Measurements from ENCODE around the gene KDM1A. TPM values are rescaled to one million over a fixed set of nuclear protein-coding genes. Genes with fewer than 3 reads are reported as not detected.
A peak's percentile ranks its signal among the peaks of the same experiment; 100 is the strongest.

Gene KDM1A
- polyA plus RNA-seq, 1 experiment = 91.8 TPM

DNA sequence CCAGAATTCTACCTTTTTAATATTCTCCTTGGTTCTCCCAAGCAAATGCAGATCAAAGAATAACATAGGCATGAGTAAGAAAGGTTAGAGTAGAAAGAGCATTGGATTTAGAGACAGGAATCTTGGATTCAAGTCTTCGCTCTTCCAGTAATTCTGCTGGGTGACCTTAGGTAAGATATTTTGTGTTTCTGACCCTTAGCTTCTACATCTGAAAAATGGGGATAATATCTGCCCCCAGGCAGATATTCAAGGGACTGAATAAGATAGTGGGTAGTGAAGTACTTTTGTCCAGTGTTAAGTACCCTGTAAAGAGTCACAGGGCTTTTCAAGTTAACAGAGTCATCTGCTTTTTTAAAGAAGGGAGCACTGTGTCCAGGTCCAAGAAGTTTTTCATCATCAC, 70.8 kb downstream of the KDM1A start:
- H3K27me3 ChIP-seq (ENCODE audit: control insufficient read depth, insufficient read depth, low read length) = no peaks in the 10 kb centered on the region
- ChIA-PET POLR2A (no interaction called here), CTCF (interaction anchor here (0.9 to 4.1 kb wide), 2 partner anchors 9 to 95 kb away, joined by 3 to 15 read pairs; no protein-coding TSS in a partner anchor)
- no peaks in the 10 kb centered on the region for H3K9me3 ChIP-seq (ENCODE audit: control insufficient read depth, insufficient read depth, low read length)
- no peak for DNase-seq (ENCODE audit: low read depth, low spot score)
- H3K4me3 ChIP-seq (ENCODE audit: low read depth, low read length) = no peak overlapping the region
- TF ChIP-seq, protein P1, sequence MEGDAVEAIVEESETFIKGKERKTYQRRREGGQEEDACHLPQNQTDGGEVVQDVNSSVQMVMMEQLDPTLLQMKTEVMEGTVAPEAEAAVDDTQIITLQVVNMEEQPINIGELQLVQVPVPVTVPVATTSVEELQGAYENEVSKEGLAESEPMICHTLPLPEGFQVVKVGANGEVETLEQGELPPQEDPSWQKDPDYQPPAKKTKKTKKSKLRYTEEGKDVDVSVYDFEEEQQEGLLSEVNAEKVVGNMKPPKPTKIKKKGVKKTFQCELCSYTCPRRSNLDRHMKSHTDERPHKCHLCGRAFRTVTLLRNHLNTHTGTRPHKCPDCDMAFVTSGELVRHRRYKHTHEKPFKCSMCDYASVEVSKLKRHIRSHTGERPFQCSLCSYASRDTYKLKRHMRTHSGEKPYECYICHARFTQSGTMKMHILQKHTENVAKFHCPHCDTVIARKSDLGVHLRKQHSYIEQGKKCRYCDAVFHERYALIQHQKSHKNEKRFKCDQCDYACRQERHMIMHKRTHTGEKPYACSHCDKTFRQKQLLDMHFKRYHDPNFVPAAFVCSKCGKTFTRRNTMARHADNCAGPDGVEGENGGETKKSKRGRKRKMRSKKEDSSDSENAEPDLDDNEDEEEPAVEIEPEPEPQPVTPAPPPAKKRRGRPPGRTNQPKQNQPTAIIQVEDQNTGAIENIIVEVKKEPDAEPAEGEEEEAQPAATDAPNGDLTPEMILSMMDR (IDR thresholded peaks at IDR 0.05; ENCODE audit: low read depth, low read length) = no peak
- H3K27ac ChIP-seq (ENCODE audit: low read depth, low read length) = no peak overlapping the region

DNA sequence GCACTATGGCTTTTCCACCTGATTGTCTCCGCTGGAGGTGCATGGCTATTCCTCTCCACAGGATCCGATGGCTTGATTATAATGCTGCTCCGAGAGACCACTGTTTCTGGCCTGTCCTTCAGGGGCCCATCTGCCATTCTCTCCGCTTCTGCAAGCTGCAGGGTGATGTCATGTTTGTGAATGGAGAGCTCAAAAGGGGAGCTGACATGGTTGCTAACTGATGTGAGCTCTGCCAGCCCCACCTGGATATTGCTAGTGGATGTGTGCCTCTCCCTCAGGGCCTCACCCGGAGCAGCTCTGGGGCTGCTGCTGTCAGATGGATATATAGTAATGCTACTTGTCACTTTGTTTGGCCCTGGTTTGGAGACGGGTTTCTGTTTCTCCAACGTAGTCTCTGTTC, 72.3 kb downstream of the KDM1A start:
- TF ChIP-seq, protein P1 (IDR thresholded peaks at IDR 0.05; ENCODE audit: low read depth, low read length) = no peak
- CTCF ChIA-PET = no interaction called here
- DNase-seq (ENCODE audit: low read depth, low spot score) = no peak
- Histone ChIP-seq H3K4me3 (ENCODE audit: low read depth, low read length) (no peak overlapping the region), H3K27ac (ENCODE audit: low read depth, low read length) (no peak overlapping the region), H3K27me3 (ENCODE audit: control insufficient read depth, insufficient read depth, low read length) (no peaks in the 10 kb centered on the region), H3K9me3 (ENCODE audit: control insufficient read depth, insufficient read depth, low read length) (no peaks in the 10 kb centered on the region)
- POLR2A ChIA-PET = no interaction called here

DNA sequence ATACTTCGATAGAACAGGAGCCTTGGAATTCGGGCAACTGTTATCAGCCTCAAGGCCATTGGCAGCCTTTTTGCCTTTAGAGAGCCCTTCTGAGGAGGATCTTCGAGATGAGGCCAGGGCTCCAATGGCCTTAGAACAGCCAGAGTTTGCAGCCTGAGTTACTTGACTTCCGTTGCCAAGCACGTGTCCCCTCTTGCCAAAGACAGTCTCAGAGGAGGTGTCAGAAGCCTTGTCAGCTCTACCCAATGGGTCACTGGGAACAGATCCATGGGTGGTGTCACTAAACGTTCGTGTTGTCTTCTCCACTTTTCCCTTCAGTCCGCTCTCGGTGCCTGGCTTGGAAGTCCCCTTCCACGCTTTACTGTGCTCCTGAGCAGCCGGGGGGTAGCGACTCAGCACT, 73.2 kb downstream of the KDM1A start:
- POLR2A ChIA-PET = no interaction called here
- Histone ChIP-seq H3K27ac (ENCODE audit: low read depth, low read length) (no peak overlapping the region), H3K27me3 (ENCODE audit: control insufficient read depth, insufficient read depth, low read length) (no peaks in the 10 kb centered on the region), H3K9me3 (ENCODE audit: control insufficient read depth, insufficient read depth, low read length) (no peaks in the 10 kb centered on the region), H3K4me3 (ENCODE audit: low read depth, low read length) (no peak overlapping the region)
- TF ChIP-seq, protein P1 (IDR thresholded peaks at IDR 0.05; ENCODE audit: low read depth, low read length) = no peak
- CTCF ChIA-PET = interaction anchor here (0.6 to 9.5 kb wide), 4 partner anchors 10 to 404 kb away, joined by 3 to 303 read pairs (median 4); no protein-coding TSS in a partner anchor
- DNase-seq (ENCODE audit: low read depth, low spot score) = no peak

DNA sequence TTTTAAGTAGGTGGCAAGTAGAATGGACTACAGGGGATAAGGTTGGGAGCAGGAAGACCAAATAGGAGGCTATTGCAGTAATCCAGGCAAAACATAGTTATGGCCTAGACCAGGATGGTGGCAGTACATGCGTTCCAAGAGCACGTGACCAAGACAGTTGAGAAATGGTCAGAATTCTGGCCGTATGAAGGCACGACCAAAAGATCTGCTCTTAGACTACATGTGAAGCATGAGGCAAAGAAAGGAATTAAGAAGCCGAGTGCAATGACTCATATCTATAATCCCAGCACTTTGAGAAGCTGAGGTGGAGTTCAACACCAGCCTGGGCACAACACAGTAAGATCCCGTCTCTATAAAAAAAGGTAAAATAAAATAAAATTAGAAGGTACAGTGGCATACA, 78.0 kb downstream of the KDM1A start:
- Histone ChIP-seq H3K27ac (ENCODE audit: low read depth, low read length) (no peak overlapping the region), H3K27me3 (ENCODE audit: control insufficient read depth, insufficient read depth, low read length) (no peaks in the 10 kb centered on the region), H3K4me3 (ENCODE audit: low read depth, low read length) (no peak overlapping the region), H3K9me3 (ENCODE audit: control insufficient read depth, insufficient read depth, low read length) (no peaks in the 10 kb centered on the region)
- TF ChIP-seq, protein P1 (IDR thresholded peaks at IDR 0.05; ENCODE audit: low read depth, low read length) = no peak
- POLR2A ChIA-PET = no interaction called here
- CTCF ChIA-PET = interaction anchor here (9.5 kb wide), 1 partner anchor 88 kb away, joined by 303 read pairs; no protein-coding TSS in a partner anchor
- DNase-seq (ENCODE audit: low read depth, low spot score) = no peak

DNA sequence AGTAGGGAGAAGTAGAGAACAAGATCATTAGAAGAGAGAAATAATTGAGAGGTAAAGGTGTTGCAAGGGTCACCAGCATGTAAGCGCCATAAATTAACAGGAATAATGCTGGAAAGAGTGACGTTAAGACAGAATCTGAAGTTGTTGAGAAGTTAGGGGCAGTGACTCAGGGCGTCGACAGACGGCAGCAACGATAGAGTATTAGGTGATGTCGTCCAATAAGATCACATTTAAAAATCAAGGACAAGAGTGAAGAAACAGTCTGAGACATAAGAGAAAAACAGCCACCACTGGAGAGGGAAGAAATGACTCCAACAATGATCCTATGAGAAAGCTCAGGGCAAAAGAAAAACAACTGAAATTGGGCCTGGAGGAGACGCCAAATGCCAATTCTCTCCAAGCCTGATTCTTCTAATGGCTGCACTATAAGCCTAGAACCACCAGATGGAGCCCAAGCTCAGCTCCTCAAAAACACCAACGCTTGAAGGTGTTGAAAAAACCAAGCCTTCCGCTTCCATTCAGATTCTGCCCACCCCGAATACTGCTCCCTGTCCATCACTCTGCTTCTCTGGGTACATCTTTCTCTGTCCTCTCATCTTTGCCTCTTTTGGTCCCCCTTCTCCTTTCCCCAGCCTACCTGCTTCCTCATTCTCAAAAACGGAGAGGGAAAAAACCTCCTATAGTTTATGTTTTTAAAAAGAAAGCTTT, 79.3 kb downstream of the KDM1A start:
- no peak overlapping the region for H3K4me3 ChIP-seq (ENCODE audit: low read depth, low read length)
- peak; percentile 58 for DNase-seq (ENCODE audit: low read depth, low spot score)

More for the DNA sequence above, 79.3 kb downstream of the KDM1A start:
- no peak overlapping the region for H3K27ac ChIP-seq (ENCODE audit: low read depth, low read length)
- H3K27me3 ChIP-seq (ENCODE audit: control insufficient read depth, insufficient read depth, low read length) = no peaks in the 10 kb centered on the region
- TF ChIP-seq, protein P1 (IDR thresholded peaks at IDR 0.05; ENCODE audit: low read depth, low read length) = peak; percentile 98
- ChIA-PET POLR2A (interaction anchor here (0.9 to 2.5 kb wide), 5 partner anchors 69 to 96 kb away, joined by 3 to 18 read pairs (median 6); partner anchors contain the start of gene LUZP1), CTCF (interaction anchor here (0.6 to 9.5 kb wide), 43 partner anchors 8 to 441 kb away, joined by 3 to 303 read pairs (median 5); partner anchors contain the start of gene LUZP1)
- H3K9me3 ChIP-seq (ENCODE audit: control insufficient read depth, insufficient read depth, low read length) = no peaks in the 10 kb centered on the region

All from AG04450 (cell line).